Neuronal stem cell (in vitro differentiated cells): ENCODE measurements around the gene PARN.
"Not testable (repeated sequence)": the region's sequence is repeated elsewhere in the genome, so short reads cannot be mapped to it uniquely, and the experiment has no call there.

ENCODE experiments used
- DNase-seq: peaks from one replicate; pipeline ENCODE4 v3.0.0-alpha.2; 2013; ENCODE audit warnings: low spot score
- H2AFZ ChIP-seq: one replicate; pipeline ENCODE4 v1.6.1; 2013; ENCODE audit warnings: mild to moderate bottlenecking, low read length, inconsistent platforms
- H2AK5ac ChIP-seq: 2 replicates; pipeline ENCODE4 v1.6.1; 2013; ENCODE audit warnings: low read depth, mild to moderate bottlenecking, inconsistent platforms, low read length, moderate library complexity, mixed read lengths
- H2BK120ac ChIP-seq: 2 replicates; pipeline ENCODE4 v1.6.1; 2013; ENCODE audit warnings: low read depth, mild to moderate bottlenecking, inconsistent platforms, low read length, moderate library complexity, mixed read lengths
- H2BK12ac ChIP-seq: one replicate; pipeline ENCODE4 v1.6.1; 2013; ENCODE audit warnings: low read length, inconsistent platforms
- H2BK15ac ChIP-seq: 2 replicates; pipeline ENCODE4 v1.6.1; 2013; ENCODE audit warnings: mild to moderate bottlenecking, low read length, inconsistent platforms, mixed read lengths
- H2BK5ac ChIP-seq: one replicate; pipeline ENCODE4 v1.6.1; 2013; ENCODE audit warnings: inconsistent platforms, mild to moderate bottlenecking, low read length, moderate library complexity
- H3K14ac ChIP-seq: one replicate; pipeline ENCODE4 v1.6.1; 2013; ENCODE audit warnings: low read length, inconsistent platforms
- H3K18ac ChIP-seq: 2 replicates; pipeline ENCODE4 v1.6.1; 2013; ENCODE audit warnings: low read length, inconsistent platforms
- H3K23ac ChIP-seq: 2 replicates; pipeline ENCODE4 v1.6.1; 2013; ENCODE audit warnings: low read depth, mild to moderate bottlenecking, mixed read lengths, low read length, inconsistent platforms; ENCODE audit not compliant: poor library complexity
- H3K27ac ChIP-seq: replicated peaks from 3 replicates; pipeline ENCODE4 v1.5.1; 2013; ENCODE audit warnings: low read length, inconsistent platforms
- H3K27me3 ChIP-seq, 3 experiments: 2 replicates each; pipeline ENCODE4 v1.6.1; 2013; ENCODE audit warnings: low read length in 3 of 3, mild to moderate bottlenecking in 2 of 3, inconsistent platforms in 1 of 3, low read depth in 1 of 3, mixed read lengths in 1 of 3, moderate library complexity in 1 of 3; ENCODE audit not compliant: control insufficient read depth in 3 of 3, insufficient read depth in 3 of 3
- H3K36me3 ChIP-seq, 2 donors: replicated peaks in 1 of 2; 2 replicates each; pipeline ENCODE4 v1.6.1; 2013; ENCODE audit warnings: low read length in 2 of 2; ENCODE audit not compliant: control insufficient read depth in 2 of 2, insufficient read depth in 2 of 2
- H3K4ac ChIP-seq: 2 replicates; pipeline ENCODE4 v1.6.1; 2013; ENCODE audit warnings: inconsistent platforms, mild to moderate bottlenecking, low read length, moderate library complexity
- H3K4me1 ChIP-seq, 2 donors: 1 replicate in 1 of 2; 2 replicates in 1 of 2; pipeline ENCODE4 v1.6.1; 2013; ENCODE audit warnings: low read length in 2 of 2, low read depth in 1 of 2; ENCODE audit not compliant: control insufficient read depth in 2 of 2, insufficient read depth in 1 of 2
- H3K4me2 ChIP-seq: one replicate; pipeline ENCODE4 v1.6.1; 2013; ENCODE audit warnings: mild to moderate bottlenecking, low read length, inconsistent platforms; ENCODE audit not compliant: insufficient read depth, poor library complexity, severe bottlenecking
- H3K4me3 ChIP-seq, 2 donors: 2 replicates each; pipeline ENCODE4 v1.5.1; 2013; ENCODE audit warnings: low read length in 2 of 2, mild to moderate bottlenecking in 2 of 2, inconsistent platforms in 1 of 2, moderate library complexity in 1 of 2
- H3K79me1 ChIP-seq: one replicate; pipeline ENCODE4 v1.6.1; 2013; ENCODE audit warnings: low read depth, mild to moderate bottlenecking, inconsistent platforms, low read length, moderate library complexity
- H3K9ac ChIP-seq: one replicate; pipeline ENCODE4 v1.6.1; 2013; ENCODE audit warnings: mild to moderate bottlenecking, low read depth, low read length, inconsistent platforms; ENCODE audit not compliant: poor library complexity
- H3K9me3 ChIP-seq, 2 donors: replicated peaks in 1 of 2; 2 replicates each; pipeline versions ENCODE3 to v1.6.1; 2013; ENCODE audit warnings: low read length in 2 of 2, mild to moderate bottlenecking in 2 of 2, inconsistent platforms in 1 of 2, low read depth in 1 of 2, mixed read lengths in 1 of 2, moderate library complexity in 1 of 2; ENCODE audit not compliant: control insufficient read depth in 2 of 2, insufficient read depth in 1 of 2
- H4K8ac ChIP-seq: one replicate; pipeline ENCODE4 v1.6.1; 2013; ENCODE audit warnings: low read depth, mild to moderate bottlenecking, inconsistent platforms, low read length, moderate library complexity
- H4K91ac ChIP-seq: one replicate; pipeline ENCODE4 v1.6.1; 2013; ENCODE audit warnings: low read length, low read depth, mild to moderate bottlenecking, inconsistent platforms; ENCODE audit not compliant: poor library complexity
- WGBS, 2 donors: extraction: QIAGEN DNeasy Blood & Tissue Kit; methylation state at CpG; one replicate each; pipeline ENCODE4 v1.1.7; 2013; ENCODE audit warnings: missing lambda C conversion rate in 2 of 2, mixed read lengths in 1 of 2; ENCODE audit not compliant: insufficient read length in 2 of 2, insufficient replicate concordance in 1 of 2; ENCODE audit errors: extremely low coverage in 2 of 2; 5-methylcytosine and 5-hydroxymethylcytosine counted together

The PARN gene

GRCh38 chr16:14428971-14429637 is 201.0 kb downstream of the PARN start:
- no CpG with 5 or more reads among the region's 14 CpGs for WGBS, 2 donors
- not testable (repeated sequence) for H3K9me3 ChIP-seq, H3K14ac ChIP-seq, H2AFZ ChIP-seq, H3K36me3 ChIP-seq, H3K4me3 ChIP-seq, H3K4me2 ChIP-seq, H2BK15ac ChIP-seq, H2AK5ac ChIP-seq, H3K79me1 ChIP-seq, H3K27me3 ChIP-seq, H4K91ac ChIP-seq, H4K8ac ChIP-seq, H3K18ac ChIP-seq, H3K4ac ChIP-seq, H2BK120ac ChIP-seq, H2BK12ac ChIP-seq, H3K27ac ChIP-seq, H3K9ac ChIP-seq, H3K23ac ChIP-seq, DNase-seq, H3K4me1 ChIP-seq, H2BK5ac ChIP-seq

- WGBS, 2 donors: no CpG with 5 or more reads among the region's 4 CpGs
- Histone ChIP-seq H2BK15ac (no peak overlapping the region), H3K23ac (no peak overlapping the region), H3K9ac (no peak overlapping the region), H3K18ac (no peak overlapping the region), H2AK5ac (no peak overlapping the region), H3K4ac (no peak overlapping the region), H3K36me3 (peaks cover 2 to 3% of the 10 kb centered on the region in 2 donors), H3K14ac (no peak overlapping the region), H3K27me3 (no peaks in the 10 kb centered on the region), H3K27ac (no peak overlapping the region), H3K4me1 (peaks cover 0 to 2% of the 10 kb centered on the region in 2 donors), H2BK5ac (no peak overlapping the region), H2BK12ac (no peak overlapping the region), H2BK120ac (no peak overlapping the region), H3K79me1 (no peaks in the 10 kb centered on the region), H4K91ac (no peak overlapping the region), H3K9me3 (no peaks in the 10 kb centered on the region), H3K4me3 (no peak overlapping the region), H2AFZ (no peak overlapping the region), H4K8ac (no peak overlapping the region), H3K4me2 (no peak overlapping the region)
- DNase-seq: no peak
Measured at GRCh38 chr16:14428043-14428442, 202.0 kb downstream of the PARN start.

- H2BK15ac ChIP-seq: no peak overlapping the region
- no peak overlapping the region for H2AK5ac ChIP-seq
- H3K27me3 ChIP-seq: no peaks in the 10 kb centered on the region
- peaks cover 2 to 3% of the 10 kb centered on the region in 2 donors for H3K36me3 ChIP-seq
- no peak overlapping the region for H3K9ac ChIP-seq
- H3K4ac ChIP-seq: no peak overlapping the region
- no peaks in the 10 kb centered on the region for H3K79me1 ChIP-seq
- no peak overlapping the region for H3K27ac ChIP-seq
- no peak overlapping the region for H4K91ac ChIP-seq
- DNase-seq: no peak
- no peak overlapping the region for H2AFZ ChIP-seq
- no peak overlapping the region for H2BK120ac ChIP-seq
- H4K8ac ChIP-seq: no peak overlapping the region
- H2BK5ac ChIP-seq: no peak overlapping the region
- no peak overlapping the region for H2BK12ac ChIP-seq
- no peak overlapping the region for H3K4me3 ChIP-seq
- H3K4me2 ChIP-seq: no peak overlapping the region
- H3K18ac ChIP-seq: no peak overlapping the region
- H3K23ac ChIP-seq: no peak overlapping the region
- no peak overlapping the region for H3K14ac ChIP-seq
- no CpG with 5 or more reads among the region's 9 CpGs for WGBS, 2 donors
- peaks cover 0 to 2% of the 10 kb centered on the region in 2 donors for H3K4me1 ChIP-seq
- no peaks in the 10 kb centered on the region for H3K9me3 ChIP-seq
Measured at GRCh38 chr16:14427371-14427948, 202.6 kb downstream of the PARN start.

GRCh38 chr16:14424595-14424994 is 205.5 kb downstream of the PARN start:
- no peak overlapping the region for H3K27ac ChIP-seq
- no peak overlapping the region for H2BK12ac ChIP-seq
- no peak overlapping the region for H3K4me3 ChIP-seq
- H3K27me3 ChIP-seq: no peaks in the 10 kb centered on the region
- H2BK15ac ChIP-seq: no peak overlapping the region
- no CpG with 5 or more reads among the region's 4 CpGs for WGBS, 2 donors
- H2BK5ac ChIP-seq: no peak overlapping the region
- peaks cover 2 to 5% of the 10 kb centered on the region in 2 donors for H3K4me1 ChIP-seq
- H2BK120ac ChIP-seq: no peak overlapping the region
- no peak overlapping the region for H4K8ac ChIP-seq
- H2AFZ ChIP-seq: no peak overlapping the region
- DNase-seq: no peak
- H3K4me2 ChIP-seq: no peak overlapping the region
- no peak overlapping the region for H3K18ac ChIP-seq
- H3K79me1 ChIP-seq: peaks cover 1% of the 10 kb centered on the region
- H2AK5ac ChIP-seq: no peak overlapping the region
- H3K36me3 ChIP-seq: peaks cover 0 to 2% of the 10 kb centered on the region in 2 donors
- no peak overlapping the region for H3K4ac ChIP-seq
- H3K23ac ChIP-seq: no peak overlapping the region
- no peak overlapping the region for H3K14ac ChIP-seq
- no peak overlapping the region for H4K91ac ChIP-seq
- H3K9me3 ChIP-seq: no peaks in the 10 kb centered on the region
- no peak overlapping the region for H3K9ac ChIP-seq
